Endothelial cell of umbilical vein (primary cell): ENCODE results near the gene CXorf66.

Experiments used
- EZH2 ChIP-seq: IDR thresholded peaks from 2 replicates; pipeline ENCODE4 v1.6.1; 2012; ENCODE audit warnings: borderline replicate concordance, low read depth, mild to moderate bottlenecking, moderate library complexity, low read length, inconsistent platforms; ENCODE audit not compliant: severe bottlenecking
- FOS ChIP-seq: IDR thresholded peaks from 2 replicates; pipeline ENCODE4 v1.6.1; 2011; ENCODE audit warnings: mild to moderate bottlenecking, low read length, moderate library complexity, borderline replicate concordance; ENCODE audit not compliant: insufficient read depth
- JUN ChIP-seq: IDR thresholded peaks from 2 replicates; pipeline ENCODE4 v1.6.1; 2011; ENCODE audit warnings: borderline replicate concordance, low read depth; ENCODE audit not compliant: insufficient read length, insufficient read depth
- MYC ChIP-seq: IDR thresholded peaks from one replicate; pipeline ENCODE4 v1.6.1; 2011; ENCODE audit warnings: mild to moderate bottlenecking, low read depth, low read length
- POLR2A ChIP-seq: IDR thresholded peaks from 2 replicates; pipeline ENCODE4 v1.6.1; 2012; ENCODE audit warnings: low read depth, mild to moderate bottlenecking, control low read depth, low read length
- POLR2AphosphoS5 ChIP-seq: IDR thresholded peaks from 2 replicates; pipeline ENCODE4 v1.6.1; 2012; ENCODE audit warnings: low read depth, mild to moderate bottlenecking, control low read depth, low read length, moderate library complexity; ENCODE audit not compliant: insufficient read depth
- TF ChIP-seq, protein P1 (sequence below), 2 donors: IDR thresholded peaks; 1 replicate in 1 of 2; 2 replicates in 1 of 2; pipeline ENCODE4 v1.5.1; 2011; ENCODE audit warnings: low read length in 2 of 2, mild to moderate bottlenecking in 2 of 2, moderate library complexity in 2 of 2, control low read depth in 1 of 2, inconsistent platforms in 1 of 2, low read depth in 1 of 2; ENCODE audit not compliant: insufficient read depth in 1 of 2; ENCODE audit errors: extremely low read depth in 1 of 2
- TF ChIP-seq, protein P2 (sequence below): IDR thresholded peaks from 2 replicates; pipeline ENCODE4 v1.6.1; 2011; ENCODE audit not compliant: insufficient read depth, insufficient read length

DNA sequence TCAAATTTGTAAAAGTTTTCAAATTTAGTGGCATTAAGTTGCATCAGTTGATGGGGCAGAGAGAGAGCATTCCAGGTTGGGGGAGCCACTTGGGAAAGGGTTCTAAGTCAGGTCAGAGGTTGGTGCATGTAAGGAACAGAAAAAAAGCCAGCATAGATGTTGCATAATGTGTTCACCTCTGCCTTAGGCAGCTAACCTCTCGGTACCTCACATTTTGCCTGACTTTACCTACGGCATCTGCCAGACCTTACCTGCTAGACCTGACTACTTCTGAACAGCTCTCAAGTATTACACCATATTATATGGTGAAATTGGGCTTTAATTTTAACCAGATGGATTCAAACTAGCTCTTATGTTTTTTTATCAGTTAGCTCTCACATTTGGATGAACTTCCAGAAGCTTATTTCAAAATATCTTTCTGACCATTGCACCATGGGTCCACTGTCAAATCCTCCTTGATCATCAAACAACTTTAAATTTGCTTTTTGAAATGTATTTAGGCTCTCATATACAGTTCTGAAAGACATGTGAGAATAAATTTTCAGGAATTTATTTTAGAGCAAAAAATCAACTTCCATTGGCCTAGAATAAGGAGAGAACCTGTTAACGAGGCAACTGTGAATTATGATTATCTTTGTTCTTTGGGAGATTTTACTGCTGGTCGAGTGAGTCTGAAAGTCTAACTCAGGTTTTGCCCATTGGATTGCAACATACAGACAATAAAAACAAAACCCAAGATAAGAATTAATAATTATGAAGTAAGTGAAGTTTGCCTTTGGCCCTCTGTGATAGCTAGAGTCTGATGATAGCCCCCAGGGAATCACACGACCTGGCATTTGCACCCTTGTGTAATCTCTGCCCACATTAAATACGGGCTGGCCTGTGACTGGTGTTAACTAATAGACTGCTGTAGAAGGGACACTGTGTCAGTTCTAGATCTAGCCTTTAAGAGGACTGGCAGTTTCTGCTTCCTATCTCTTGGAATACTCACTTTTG is 7.6 kb upstream of the CXorf66 start:
- TF ChIP-seq EZH2 (no peak), POLR2AphosphoS5 (no peak), POLR2A (no peak), MYC (no peak), FOS (no peak), JUN (no peak)
- TF ChIP-seq, protein P1, sequence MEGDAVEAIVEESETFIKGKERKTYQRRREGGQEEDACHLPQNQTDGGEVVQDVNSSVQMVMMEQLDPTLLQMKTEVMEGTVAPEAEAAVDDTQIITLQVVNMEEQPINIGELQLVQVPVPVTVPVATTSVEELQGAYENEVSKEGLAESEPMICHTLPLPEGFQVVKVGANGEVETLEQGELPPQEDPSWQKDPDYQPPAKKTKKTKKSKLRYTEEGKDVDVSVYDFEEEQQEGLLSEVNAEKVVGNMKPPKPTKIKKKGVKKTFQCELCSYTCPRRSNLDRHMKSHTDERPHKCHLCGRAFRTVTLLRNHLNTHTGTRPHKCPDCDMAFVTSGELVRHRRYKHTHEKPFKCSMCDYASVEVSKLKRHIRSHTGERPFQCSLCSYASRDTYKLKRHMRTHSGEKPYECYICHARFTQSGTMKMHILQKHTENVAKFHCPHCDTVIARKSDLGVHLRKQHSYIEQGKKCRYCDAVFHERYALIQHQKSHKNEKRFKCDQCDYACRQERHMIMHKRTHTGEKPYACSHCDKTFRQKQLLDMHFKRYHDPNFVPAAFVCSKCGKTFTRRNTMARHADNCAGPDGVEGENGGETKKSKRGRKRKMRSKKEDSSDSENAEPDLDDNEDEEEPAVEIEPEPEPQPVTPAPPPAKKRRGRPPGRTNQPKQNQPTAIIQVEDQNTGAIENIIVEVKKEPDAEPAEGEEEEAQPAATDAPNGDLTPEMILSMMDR (IDR thresholded peaks at IDR 0.05; ENCODE audit: extremely low read depth in 1 of 2, insufficient read depth in 1 of 2, low read depth in 1 of 2, low read length in 2 of 2): no peak
- TF ChIP-seq, protein P2, sequence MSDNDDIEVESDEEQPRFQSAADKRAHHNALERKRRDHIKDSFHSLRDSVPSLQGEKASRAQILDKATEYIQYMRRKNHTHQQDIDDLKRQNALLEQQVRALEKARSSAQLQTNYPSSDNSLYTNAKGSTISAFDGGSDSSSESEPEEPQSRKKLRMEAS: no peak
